NT2/D1 (cell line): Measurements from ENCODE around the gene TLE5.

Experiments used
- YY1 ChIP-seq: IDR thresholded peaks from 2 replicates; pipeline ENCODE4 v1.6.1; 2011; ENCODE audit not compliant: insufficient read length, insufficient read depth
- ZNF274 ChIP-seq: IDR thresholded peaks from 2 replicates; pipeline ENCODE4 v1.6.1; 2011; ENCODE audit warnings: mild to moderate bottlenecking, low read depth, low read length

DNA sequence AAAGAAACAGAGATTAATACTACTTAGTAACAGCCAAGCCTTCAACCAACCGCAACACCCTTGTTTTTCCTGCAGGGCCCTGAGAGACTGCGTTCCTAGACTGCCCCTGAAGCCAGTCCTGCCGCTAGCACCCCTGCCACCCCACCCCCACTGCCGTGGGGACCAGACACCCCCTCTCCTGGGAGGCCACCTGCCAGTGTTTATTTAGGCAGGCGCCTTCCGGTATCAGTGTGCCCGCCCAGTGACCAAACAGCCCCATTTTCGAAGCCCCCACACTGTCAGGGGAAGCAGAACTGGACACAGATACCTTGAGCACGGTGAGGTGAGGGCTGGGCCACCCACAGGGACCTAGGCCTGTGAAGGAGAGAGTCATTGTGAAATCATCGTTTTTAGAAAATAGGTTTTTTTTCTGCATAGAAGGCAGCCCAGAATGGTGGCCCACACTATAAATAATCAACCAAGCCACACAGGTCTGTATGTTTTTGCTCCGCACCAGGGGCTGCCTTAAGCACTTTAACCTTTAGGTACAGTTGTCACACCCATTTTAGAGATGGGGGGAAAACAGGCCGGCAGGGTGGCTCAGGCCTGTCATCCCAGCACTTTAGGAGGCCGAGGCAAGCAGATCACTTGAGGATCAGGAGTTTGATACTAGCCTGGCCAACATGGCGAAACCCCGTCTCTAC is 3.5 kb upstream of the TLE5 start:
- TF ChIP-seq ZNF274: no peak
- no peak for TF ChIP-seq YY1
